Thyroid gland (tissue), 4 donors: ENCODE results near the gene OSBPL5.

Experiments
- CTCF ChIP-seq, 6 experiments: fragments of 200-600 bp in 3 of 6; fragments of 450-650 bp in 3 of 6; sonication (generic) in 3 of 6; IDR thresholded peaks; one replicate each; pipeline ENCODE4 v1.5.1; 2016 to 2019; ENCODE audit warnings: antibody characterized with exemption in 6 of 6, mild to moderate bottlenecking in 2 of 6, inconsistent platforms in 1 of 6, moderate library complexity in 1 of 6
- POLR2A ChIP-seq, 2 donors: fragments of 450-650 bp; IDR thresholded peaks; one replicate each; pipeline ENCODE4 v1.6.1; 2017; ENCODE audit warnings: antibody characterized with exemption in 2 of 2, mild to moderate bottlenecking in 2 of 2, moderate library complexity in 1 of 2

- TF ChIP-seq CTCF (IDR thresholded peaks at IDR 0.05) (no peak), POLR2A (IDR thresholded peaks at IDR 0.05) (no peak)
Observed at GRCh38 chr11:3198815-3199214, 33.7 kb upstream of the OSBPL5 start.
